ENCODE results near the gene PNPO.
"Not testable (repeated sequence)": the region's sequence is repeated elsewhere in the genome, so short reads cannot be mapped to it uniquely, and the experiment has no call there.

The PNPO gene

DNA sequence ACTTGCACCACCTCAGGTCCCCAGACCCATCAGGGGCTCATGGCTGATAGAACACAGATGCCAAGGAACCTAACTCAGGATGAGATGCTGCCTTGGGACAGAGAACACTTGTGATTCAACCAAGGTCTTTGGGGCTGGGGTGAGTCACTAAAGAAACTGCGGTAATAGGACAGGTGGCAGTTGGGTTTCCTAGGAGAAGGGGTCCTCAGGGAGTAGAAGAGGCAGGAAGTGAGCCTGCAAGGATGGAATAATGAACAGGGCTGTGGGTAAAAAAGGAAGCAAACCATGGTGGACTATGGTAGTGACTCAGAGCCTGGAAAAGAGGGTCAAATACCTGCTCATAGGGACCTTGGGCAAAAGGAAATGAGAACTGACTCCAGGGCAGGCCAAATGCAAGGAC is 6.5 kb upstream of the PNPO start:
- H3K4me2 ChIP-seq (ENCODE audit: low read length): no peak overlapping the region

DNA sequence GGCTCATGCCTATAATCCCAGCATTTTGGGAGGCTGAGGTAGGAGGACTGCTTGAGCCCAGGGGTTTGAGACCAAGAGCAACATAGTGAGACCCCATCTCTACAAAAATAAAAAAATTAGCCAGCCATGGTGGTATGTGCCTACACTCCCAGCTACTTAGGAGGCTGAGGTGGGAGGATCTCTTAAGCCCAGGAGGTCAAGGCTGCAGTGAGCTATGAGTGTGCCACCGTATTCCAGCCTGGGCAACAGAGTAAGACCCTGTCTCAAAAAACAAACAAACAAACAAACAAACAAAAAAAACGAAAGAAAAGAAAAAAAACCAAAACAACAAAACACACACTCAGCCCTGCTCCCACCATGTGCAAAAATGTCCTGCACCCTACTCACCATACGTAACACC is 5.9 kb upstream of the PNPO start:
- not testable (repeated sequence) for H3K27ac ChIP-seq (ENCODE audit: low read length); H3K9ac ChIP-seq (ENCODE audit: low read length); H2AFZ ChIP-seq (ENCODE audit: low read depth, low read length)

More for the DNA sequence above, 6.5 kb upstream of the PNPO start:
- Histone ChIP-seq H2AFZ (ENCODE audit: low read depth, low read length) (no peak overlapping the region), H3K9ac (ENCODE audit: low read length) (no peak overlapping the region), H3K36me3 (replicated peaks; ENCODE audit: low read depth, low read length) (peaks cover 4% of the 10 kb centered on the region), H3K79me2 (ENCODE audit: low read length) (no peaks in the 10 kb centered on the region; the same call in 1 of the 2 replicates), H4K20me1 (ENCODE audit: insufficient read depth, low read length) (no peaks in the 10 kb centered on the region), H3K4me1 (ENCODE audit: low read length) (no peaks in the 10 kb centered on the region), H3K4me3 (ENCODE audit: low read length) (no peak overlapping the region), H3K27me3 (ENCODE audit: low read depth, low read length) (no peaks in the 10 kb centered on the region), H3K9me3 (ENCODE audit: insufficient read depth, low read length) (no peaks in the 10 kb centered on the region), H3K27ac (ENCODE audit: low read length) (no peak overlapping the region)
- TF ChIP-seq, protein P1, sequence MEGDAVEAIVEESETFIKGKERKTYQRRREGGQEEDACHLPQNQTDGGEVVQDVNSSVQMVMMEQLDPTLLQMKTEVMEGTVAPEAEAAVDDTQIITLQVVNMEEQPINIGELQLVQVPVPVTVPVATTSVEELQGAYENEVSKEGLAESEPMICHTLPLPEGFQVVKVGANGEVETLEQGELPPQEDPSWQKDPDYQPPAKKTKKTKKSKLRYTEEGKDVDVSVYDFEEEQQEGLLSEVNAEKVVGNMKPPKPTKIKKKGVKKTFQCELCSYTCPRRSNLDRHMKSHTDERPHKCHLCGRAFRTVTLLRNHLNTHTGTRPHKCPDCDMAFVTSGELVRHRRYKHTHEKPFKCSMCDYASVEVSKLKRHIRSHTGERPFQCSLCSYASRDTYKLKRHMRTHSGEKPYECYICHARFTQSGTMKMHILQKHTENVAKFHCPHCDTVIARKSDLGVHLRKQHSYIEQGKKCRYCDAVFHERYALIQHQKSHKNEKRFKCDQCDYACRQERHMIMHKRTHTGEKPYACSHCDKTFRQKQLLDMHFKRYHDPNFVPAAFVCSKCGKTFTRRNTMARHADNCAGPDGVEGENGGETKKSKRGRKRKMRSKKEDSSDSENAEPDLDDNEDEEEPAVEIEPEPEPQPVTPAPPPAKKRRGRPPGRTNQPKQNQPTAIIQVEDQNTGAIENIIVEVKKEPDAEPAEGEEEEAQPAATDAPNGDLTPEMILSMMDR (IDR thresholded peaks at IDR 0.05; ENCODE audit: low read depth, low read length): no peak
- TF ChIP-seq EZH2phosphoT487 (IDR thresholded peaks at IDR 0.05; ENCODE audit: low read depth): no peak

DNA sequence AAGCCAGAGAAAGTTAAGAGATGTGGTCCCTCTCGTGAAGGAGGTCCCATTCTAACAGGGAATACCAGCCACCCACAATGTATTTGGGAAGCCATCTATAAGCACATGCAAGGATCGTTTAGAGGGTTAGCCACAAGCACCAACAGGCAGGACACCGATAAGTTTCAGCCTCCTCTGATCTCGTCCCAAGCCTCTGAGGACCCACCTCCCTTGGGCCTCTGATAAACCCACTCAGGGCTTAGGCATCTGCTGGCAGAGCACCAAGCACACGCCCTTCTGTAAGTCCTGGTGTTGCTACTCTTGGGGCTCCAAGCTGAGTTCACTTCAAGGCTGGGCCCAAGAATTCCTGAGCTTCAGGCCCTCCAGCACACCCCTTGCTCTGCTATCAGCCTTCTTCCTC is 5.4 kb upstream of the PNPO start:
- Histone ChIP-seq H3K27ac (ENCODE audit: low read length) (no peak overlapping the region), H3K79me2 (ENCODE audit: low read length) (peaks cover 2% of the 10 kb centered on the region), H4K20me1 (ENCODE audit: insufficient read depth, low read length) (no peaks in the 10 kb centered on the region), H3K9ac (ENCODE audit: low read length) (no peak overlapping the region), H2AFZ (ENCODE audit: low read depth, low read length) (no peak overlapping the region), H3K9me3 (ENCODE audit: insufficient read depth, low read length) (no peaks in the 10 kb centered on the region), H3K4me2 (ENCODE audit: low read length) (no peak overlapping the region), H3K27me3 (ENCODE audit: low read depth, low read length) (no peaks in the 10 kb centered on the region), H3K4me3 (ENCODE audit: low read length) (no peak overlapping the region), H3K4me1 (ENCODE audit: low read length) (peaks cover 10% of the 10 kb centered on the region), H3K36me3 (replicated peaks; ENCODE audit: low read depth, low read length) (peaks cover 4% of the 10 kb centered on the region)
- no peak for TF ChIP-seq EZH2phosphoT487 (IDR thresholded peaks at IDR 0.05; ENCODE audit: low read depth)

More for the DNA sequence above, 5.9 kb upstream of the PNPO start:
- H3K4me2 ChIP-seq (ENCODE audit: low read length); H3K79me2 ChIP-seq (ENCODE audit: low read length); H3K27me3 ChIP-seq (ENCODE audit: low read depth, low read length); H3K4me3 ChIP-seq (ENCODE audit: low read length); H3K9me3 ChIP-seq (ENCODE audit: insufficient read depth, low read length); H3K36me3 ChIP-seq (replicated peaks; ENCODE audit: low read depth, low read length); H3K4me1 ChIP-seq (ENCODE audit: low read length); H4K20me1 ChIP-seq (ENCODE audit: insufficient read depth, low read length): not testable (repeated sequence)

DNA sequence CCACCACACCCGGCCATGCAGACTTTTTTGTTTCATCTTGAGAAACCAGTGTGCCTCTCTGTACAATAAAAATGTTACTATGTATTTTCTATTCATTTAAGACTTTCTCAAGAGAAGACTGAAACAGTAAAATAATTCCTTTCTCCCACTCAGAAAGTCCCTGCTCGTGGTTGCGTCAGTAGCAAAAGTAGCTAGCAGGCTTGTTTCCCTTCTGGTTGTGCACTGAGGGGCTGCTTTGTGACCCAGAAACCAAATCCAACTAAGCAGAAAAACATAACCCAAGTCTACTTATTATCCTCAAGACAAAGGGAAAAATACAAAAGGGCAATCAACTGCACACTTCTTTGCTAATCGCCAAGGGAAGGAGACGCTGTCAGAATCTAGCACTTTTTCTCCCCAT is 3.4 kb upstream of the PNPO start:
- no peak overlapping the region for H3K4me2 ChIP-seq (ENCODE audit: low read length)
- no peak overlapping the region for H3K27ac ChIP-seq (ENCODE audit: low read length)
- H2AFZ ChIP-seq (ENCODE audit: low read depth, low read length): no peak overlapping the region
- no peak for TF ChIP-seq EZH2phosphoT487 (IDR thresholded peaks at IDR 0.05; ENCODE audit: low read depth)
- TF ChIP-seq, protein P1 (IDR thresholded peaks at IDR 0.05; ENCODE audit: low read depth, low read length): no peak
- H3K27me3 ChIP-seq (ENCODE audit: low read depth, low read length): no peaks in the 10 kb centered on the region
- H3K79me2 ChIP-seq (ENCODE audit: low read length): peaks cover 18% of the 10 kb centered on the region
- H3K4me1 ChIP-seq (ENCODE audit: low read length): peaks cover 19% of the 10 kb centered on the region
- H3K4me3 ChIP-seq (ENCODE audit: low read length): no peak overlapping the region
- no peak overlapping the region for H3K9ac ChIP-seq (ENCODE audit: low read length)
- H4K20me1 ChIP-seq (ENCODE audit: insufficient read depth, low read length): no peaks in the 10 kb centered on the region
- H3K36me3 ChIP-seq (replicated peaks; ENCODE audit: low read depth, low read length): peaks cover 2% of the 10 kb centered on the region
- no peaks in the 10 kb centered on the region for H3K9me3 ChIP-seq (ENCODE audit: insufficient read depth, low read length)

DNA sequence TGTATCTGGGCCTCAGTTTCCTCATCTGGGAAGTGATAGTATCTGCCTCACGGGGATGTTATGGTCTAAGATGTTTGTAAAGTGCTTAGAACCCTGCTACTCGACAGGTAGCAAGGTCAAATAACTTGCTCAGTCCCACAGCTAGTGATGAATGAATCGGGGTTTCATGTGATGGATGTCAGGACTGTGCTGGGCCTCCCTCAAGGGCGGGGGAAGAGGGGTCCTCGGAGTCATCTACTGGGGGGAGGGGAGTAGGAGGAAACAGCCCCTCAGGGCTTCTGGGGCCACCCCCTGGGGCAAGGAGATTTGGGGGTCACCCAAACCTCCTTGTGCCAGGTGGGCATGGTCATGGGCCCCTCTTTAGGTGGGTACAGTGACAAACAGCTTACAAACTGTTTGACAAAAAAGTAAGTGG is 732 bp downstream of the PNPO start:
- peaks cover 28% of the 10 kb centered on the region for H3K79me2 ChIP-seq (ENCODE audit: low read length)
- peak overlapping the region; percentile 99 for H3K4me2 ChIP-seq (ENCODE audit: low read length)
- peak overlapping the region; percentile 81 for H3K9ac ChIP-seq (ENCODE audit: low read length)
- H3K36me3 ChIP-seq (replicated peaks; ENCODE audit: low read depth, low read length): peaks cover 31% of the 10 kb centered on the region
- no peaks in the 10 kb centered on the region for H4K20me1 ChIP-seq (ENCODE audit: insufficient read depth, low read length)
- H3K4me3 ChIP-seq (ENCODE audit: low read length): peak overlapping the region; percentile 82
- H3K9me3 ChIP-seq (ENCODE audit: insufficient read depth, low read length): no peaks in the 10 kb centered on the region
- H2AFZ ChIP-seq (ENCODE audit: low read depth, low read length): 0 out of 2 replicates have a peak overlapping the region, but pooled peaks have one; percentile 68
- no peaks in the 10 kb centered on the region for H3K27me3 ChIP-seq (ENCODE audit: low read depth, low read length)
- TF ChIP-seq, protein P1 (IDR thresholded peaks at IDR 0.05; ENCODE audit: low read depth, low read length): no peak
- TF ChIP-seq EZH2phosphoT487 (IDR thresholded peaks at IDR 0.05; ENCODE audit: low read depth): no peak
- H3K27ac ChIP-seq (ENCODE audit: low read length): peak overlapping the region; percentile 44
- peaks cover 30% of the 10 kb centered on the region for H3K4me1 ChIP-seq (ENCODE audit: low read length)
